Lower lobe of right lung (tissue), 2 donors: ENCODE data around the gene NDUFV2. TPM values are rescaled to one million over a fixed set of nuclear protein-coding genes. Genes with fewer than 3 reads are reported as not detected.

Source experiments
- ATAC-seq, 2 donors: fragments of 200-7000 bp; cut with Tn5 transposase; one replicate each; pipeline ENCODE4 v1.9.1; 2020 to 2022; ENCODE audit warnings: mild to moderate bottlenecking in 2 of 2, moderate library complexity in 2 of 2
- DNase-seq: peaks from one replicate; pipeline ENCODE4 v3.0.0-alpha.2; 2020
- H3K27ac ChIP-seq: fragments of 200-600 bp; one replicate; pipeline ENCODE4 v1.8.0; 2022
- H3K27me3 ChIP-seq: fragments of 200-600 bp; one replicate; pipeline ENCODE4 v1.8.0; 2022; ENCODE audit warnings: low read depth
- H3K36me3 ChIP-seq: fragments of 200-600 bp; one replicate; pipeline ENCODE4 v1.8.0; 2022; ENCODE audit warnings: mild to moderate bottlenecking
- H3K4me1 ChIP-seq: fragments of 200-600 bp; one replicate; pipeline ENCODE4 v1.8.0; 2022
- H3K4me3 ChIP-seq: fragments of 200-600 bp; one replicate; pipeline ENCODE4 v1.8.0; 2022; ENCODE audit warnings: mild to moderate bottlenecking
- H3K9me3 ChIP-seq: fragments of 200-600 bp; one replicate; pipeline ENCODE4 v1.8.0; 2022
- CTCF ChIP-seq: fragments of 200-600 bp; IDR thresholded peaks from one replicate; pipeline ENCODE4 v1.8.0; 2022; ENCODE audit warnings: antibody characterized with exemption, mild to moderate bottlenecking
- intact Hi-C: fragments of 100-400 bp; cut with DNase I; formaldehyde crosslinking; loops from one replicate; pipeline ENCODE4 v1.11.0; 2022
- long read RNA-seq: library from polyadenylated mRNA; unstranded; transcript quantifications from one replicate; pipeline ENCODE4 v2.0.0, GENCODE V29; 2021
- total RNA-seq: library from RNA; stranded (reverse); fragmentation: NEBNext Ultra II Directional; extraction: Animal tissue kit (Norgen Biotek cat#: 25700); gene quantifications from one replicate; pipeline ENCODE4 v1.2.1, GENCODE V29; 2021
- donor health status: DM: no; HTN: yes; CAD: no; lungs with severe emphysema.

NDUFV2 gene
- total RNA-seq, result 108 TPM
- long read RNA-seq, transcript NDUFV2-201 (8 exons, 930 nt), result major isoform, 119 of 123 reads
- long read RNA-seq, partial matches to known transcripts, result 3 of 123 reads
- long read RNA-seq, other reads (novel, unspliced or antisense), result 1 of 123 reads

GRCh38 chr18:9102508-9103375 is at the start of gene NDUFV2:
NDUFV2 (plus strand) TSS chr18:9102699; CDS start chr18:9102744, 45 bp downstream.
- Histone ChIP-seq H3K36me3 (no peaks in the 10 kb centered on the region), H3K27me3 (no peaks in the 10 kb centered on the region), H3K9me3 (no peaks in the 10 kb centered on the region), H3K4me1 (peaks cover 47% of the 10 kb centered on the region), H3K27ac (peak within 1 kb of the TSS; percentile 89), H3K4me3 (peak within 1 kb of the TSS; percentile 68)
- ATAC-seq, result peak; percentile 98 to 100
- intact Hi-C loops, result no loop called here
- TF ChIP-seq CTCF, result no peak
- peak; percentile 98 for DNase-seq

DNA sequence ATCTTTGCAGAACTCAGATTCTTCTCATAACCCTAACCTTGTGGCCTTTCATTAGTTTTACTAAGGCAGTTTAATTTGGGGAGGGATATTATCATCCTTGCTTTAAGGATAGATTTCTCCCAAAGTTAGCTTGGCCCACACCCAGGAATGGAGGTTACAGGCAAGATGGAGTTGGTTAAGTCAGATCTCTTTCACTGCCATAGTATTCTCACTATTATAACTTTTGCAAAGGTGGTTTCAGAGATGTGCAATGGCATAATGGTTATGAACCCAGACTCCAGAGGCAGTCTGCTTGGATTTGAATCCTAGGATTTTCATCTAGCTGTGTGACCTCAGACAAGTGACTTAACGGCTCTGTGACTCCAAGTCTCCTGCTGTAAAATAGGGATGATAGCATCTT is 48.7 kb upstream of the NDUFV2 start:
- intact Hi-C loops, result no loop called here
- H3K27ac ChIP-seq, result no peak overlapping the region

GRCh38 chr18:9055185-9055584 is 47.3 kb upstream of the NDUFV2 start:
- DNase-seq (no peak), ATAC-seq (peak; percentile 43 to 81)
- TF ChIP-seq CTCF, result no peak
- H3K9me3 ChIP-seq, result peaks cover 5% of the 10 kb centered on the region
- H3K27me3 ChIP-seq, result no peaks in the 10 kb centered on the region
- H3K27ac ChIP-seq, result no peak overlapping the region
- intact Hi-C loops, result no loop called here
- no peaks in the 10 kb centered on the region for H3K36me3 ChIP-seq
- peaks cover 9% of the 10 kb centered on the region for H3K4me1 ChIP-seq
- no peak overlapping the region for H3K4me3 ChIP-seq

More for the DNA sequence above, 48.7 kb upstream of the NDUFV2 start:
- Histone ChIP-seq H3K4me3 (no peak overlapping the region), H3K27me3 (no peaks in the 10 kb centered on the region), H3K36me3 (no peaks in the 10 kb centered on the region), H3K9me3 (peaks cover 5% of the 10 kb centered on the region), H3K4me1 (peaks cover 9% of the 10 kb centered on the region)
- DNase-seq, result no peak
- ATAC-seq, result no peak
- no peak for TF ChIP-seq CTCF

DNA sequence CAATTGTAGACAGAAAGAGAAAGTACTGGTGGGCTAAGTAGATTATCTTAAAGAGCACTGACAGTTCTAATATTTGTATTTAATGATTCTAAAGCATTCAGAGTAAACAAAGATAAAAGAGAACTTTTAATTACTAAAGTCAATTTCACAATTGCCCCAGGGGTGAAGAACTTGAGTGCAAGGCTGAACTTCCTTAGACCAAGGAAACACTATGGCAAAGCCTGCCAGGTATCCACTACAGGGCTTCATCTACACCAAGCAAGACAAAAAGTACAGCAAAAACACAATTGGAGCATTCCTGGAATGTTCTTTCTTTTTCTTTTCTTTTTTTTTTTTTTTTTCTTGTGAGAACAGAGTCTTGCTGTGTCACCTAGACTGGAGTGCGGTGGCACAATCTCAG is 46.9 kb upstream of the NDUFV2 start:
- H3K9me3 ChIP-seq, result peaks cover 1% of the 10 kb centered on the region
- ATAC-seq, result peak; percentile 35 to 57
- H3K4me1 ChIP-seq, result peaks cover 9% of the 10 kb centered on the region
- TF ChIP-seq CTCF, result no peak
- no peak overlapping the region for H3K27ac ChIP-seq
- intact Hi-C loops, result no loop called here
- H3K36me3 ChIP-seq, result no peaks in the 10 kb centered on the region
- no peak for DNase-seq
- no peak overlapping the region for H3K4me3 ChIP-seq
- H3K27me3 ChIP-seq, result no peaks in the 10 kb centered on the region

GRCh38 chr18:9057646-9058045 is 44.9 kb upstream of the NDUFV2 start:
- peaks cover 9% of the 10 kb centered on the region for H3K4me1 ChIP-seq
- H3K4me3 ChIP-seq, result no peak overlapping the region
- H3K36me3 ChIP-seq, result no peaks in the 10 kb centered on the region
- DNase-seq (no peak), ATAC-seq (no peak)
- no peaks in the 10 kb centered on the region for H3K27me3 ChIP-seq
- intact Hi-C loops, result no loop called here
- no peak for TF ChIP-seq CTCF
- no peak overlapping the region for H3K27ac ChIP-seq
- no peaks in the 10 kb centered on the region for H3K9me3 ChIP-seq
